ENCODE measurements around the gene DSCAML1. TPM values are rescaled to one million over a fixed set of nuclear protein-coding genes. Genes with fewer than 3 reads are reported as not detected.
A peak's percentile ranks its signal among the peaks of the same experiment; 100 is the strongest.

DSCAML1 gene
- total and polyA plus RNA-seq, 9 of the 15 experiments (the other 6 are each of a cell fraction or from before 2014, with no cell fraction given): not detected

GRCh38 chr11:117381481-117382387, 415.3 kb downstream of the DSCAML1 start (continued):
- no peak for TF ChIP-seq MBD1 (CRISPR knock-in tag; IDR thresholded peaks at IDR 0.05)
- no peak for TF ChIP-seq PHF21A (IDR thresholded peaks at IDR 0.05; ENCODE audit: borderline replicate concordance, low read depth)
- no peak for TF ChIP-seq U2AF2 (optimal IDR thresholded peaks at IDR 0.05; ENCODE audit: low read depth, low read length)
- no peak for TF ChIP-seq CAMTA2 (CRISPR knock-in tag; conservative IDR thresholded peaks at IDR 0.05)
- no peak for TF ChIP-seq MTF1 (CRISPR knock-in tag; IDR thresholded peaks at IDR 0.05; ENCODE audit: borderline replicate concordance)

- CTCF ChIA-PET (ENCODE audit: low intra/inter-chr PET ratio): no interaction called here
- Histone ChIP-seq H3K27me3 (ENCODE audit: control insufficient read depth in 2 of 2, insufficient read depth in 2 of 2, low read length in 2 of 2) (no peaks in the 10 kb centered on the region), H3K27ac (ENCODE audit: extremely low read depth, low read depth, low read length) (no peak overlapping the region), H3K9me1 (ENCODE audit: control insufficient read depth, insufficient read depth, low read length) (no peaks in the 10 kb centered on the region), H3K4me3 (no peak overlapping the region), H3K4me2 (ENCODE audit: insufficient read depth, low read length) (no peak overlapping the region), H3K4me1 (replicated peaks in 1 of 2; ENCODE audit: control insufficient read depth in 2 of 2, insufficient read depth in 2 of 2, low read length in 2 of 2) (no peaks in the 10 kb centered on the region), H3K36me3 (ENCODE audit: control insufficient read depth, insufficient read depth, low read length) (peaks cover 2% of the 10 kb centered on the region; the same call in 1 of the 3 replicates), H3K9me3 (replicated peaks; ENCODE audit: control insufficient read depth, insufficient read depth, low read depth, low read length) (no peaks in the 10 kb centered on the region), H4K20me1 (replicated peaks; ENCODE audit: control insufficient read depth, insufficient read depth, low read length) (no peaks in the 10 kb centered on the region; the same call in 1 of the 2 replicates), H2AFZ (ENCODE audit: low read depth, low read length) (no peak overlapping the region), H3K79me2 (ENCODE audit: control insufficient read depth, insufficient read depth, low read length) (no peaks in the 10 kb centered on the region), H3K9ac (ENCODE audit: insufficient read depth in 1 of 2, low read depth in 2 of 2, low read length in 2 of 2) (peak overlapping the region in 1 of 2 experiments; percentile 59; a peak in 1 of 4 replicates)
- intact Hi-C loops (cut with micrococcal nuclease) (no loop called here), in situ Hi-C loops (cut with MboI) (no loop called here)
- DNase-seq (ENCODE audit: extremely low read depth in 1 of 4, low spot score in 3 of 4) (no peak), ATAC-seq (no peak), FAIRE-seq (no peak)
- POLR2A ChIA-PET: interaction anchor here (0.6 to 2.0 kb wide), 3 partner anchors 12 to 45 kb away, joined by 3 to 6 read pairs (median 4); no protein-coding TSS in a partner anchor
- no TSS peak for BruUV-seq (replicated peaks)
- 44% methylated on average over 4 of the region's 4 CpGs for WGBS (ENCODE audit: insufficient coverage, low coverage, missing lambda C conversion rate)
- no peak for TF ChIP-seq JUNB (CRISPR knock-in tag; conservative IDR thresholded peaks at IDR 0.05)
- TF ChIP-seq TAL1 (IDR thresholded peaks at IDR 0.05): no peak
- no peak for TF ChIP-seq TFE3 (CRISPR knock-in tag; IDR thresholded peaks at IDR 0.05)
- TF ChIP-seq NR0B1 (IDR thresholded peaks at IDR 0.05; ENCODE audit: partially characterized antibody): no peak
Observed at GRCh38 chr11:117380676-117381075, 416.3 kb downstream of the DSCAML1 start.

Data from K562 (cell line).